HG02571 (cell line): Measurements from ENCODE around the gene LGR6.
"Not testable (repeated sequence)": the region's sequence is repeated elsewhere in the genome, so short reads cannot be mapped to it uniquely, and the experiment has no call there.

Experiments
- ATAC-seq: cut with Tn5 transposase; IDR thresholded peaks from one replicate; pipeline ENCODE4 v1.9.1; 2021; ENCODE audit warnings: mild to moderate bottlenecking, moderate library complexity; ENCODE audit not compliant: unreplicated experiment

Gene LGR6

GRCh38 chr1:202158810-202159533 lies 34.6 kb upstream of the LGR6 start:
- no peak for ATAC-seq

GRCh38 chr1:202159534-202160371 lies 33.8 kb upstream of the LGR6 start:
- ATAC-seq = no peak

- ATAC-seq = peak; percentile 66
Observed at GRCh38 chr1:202160377-202160940, 33.1 kb upstream of the LGR6 start, which contains the start of gene PTPN7. PTPN7 (minus strand) TSS chr1:202160602; CDS start chr1:202159402, 1,200 bp downstream.

GRCh38 chr1:202161151-202162046 lies 32.2 kb upstream of the LGR6 start:
- ATAC-seq = no peak

GRCh38 chr1:202162047-202162417 lies 31.6 kb upstream of the LGR6 start:
- ATAC-seq = no peak

- no peak for ATAC-seq
Observed at GRCh38 chr1:202162418-202163280, 30.9 kb upstream of the LGR6 start.

- ATAC-seq = no peak
Observed at GRCh38 chr1:202163281-202164270, 30.0 kb upstream of the LGR6 start.

- peak; percentile 41 for ATAC-seq
Observed at GRCh38 chr1:202164271-202165037, 29.1 kb upstream of the LGR6 start.

- no peak for ATAC-seq
Observed at GRCh38 chr1:202165267-202165941, 28.2 kb upstream of the LGR6 start.

- ATAC-seq = no peak
Observed at GRCh38 chr1:202165942-202166843, 27.4 kb upstream of the LGR6 start.

GRCh38 chr1:202167054-202167453 lies 26.5 kb upstream of the LGR6 start:
- ATAC-seq = not testable (repeated sequence)

- ATAC-seq = no peak
Observed at GRCh38 chr1:202167708-202168415, 25.7 kb upstream of the LGR6 start.

GRCh38 chr1:202168861-202169260 lies 24.7 kb upstream of the LGR6 start:
- no peak for ATAC-seq

GRCh38 chr1:202170726-202171125 lies 22.9 kb upstream of the LGR6 start:
- ATAC-seq = no peak

- ATAC-seq = no peak
Observed at GRCh38 chr1:202171292-202172014, 22.1 kb upstream of the LGR6 start.
